Central memory CD8-positive, alpha-beta T cell (primary cell): Measurements from ENCODE around the gene PARP8.
A peak's percentile ranks its signal among the peaks of the same experiment; 100 is the strongest.
"Not testable (repeated sequence)": the region's sequence is repeated elsewhere in the genome, so short reads cannot be mapped to it uniquely, and the experiment has no call there.

Experiments used
- ATAC-seq: fragments of 150-1000 bp; cut with Tn5 transposase; replicated peaks from 2 replicates; pipeline ENCODE4 v1.10.0; 2022; ENCODE audit warnings: mild to moderate bottlenecking, moderate FRiP score, moderate number of reproducible peaks; ENCODE audit not compliant: poor library complexity, severe bottlenecking; ENCODE audit errors: extremely low read depth
- DNase-seq, 2 donors: peaks; one replicate each; pipeline ENCODE4 v3.0.0; 2021; ENCODE audit warnings: low spot score in 2 of 2
- H3K27ac Mint-ChIP-seq: one replicate; pipeline ENCODE4 v1.8.0; 2022; ENCODE audit warnings: low read depth, mild to moderate bottlenecking, moderate library complexity, mixed read lengths
- H3K27me3 Mint-ChIP-seq: one replicate; pipeline ENCODE4 v1.8.0; 2022; ENCODE audit warnings: mixed read lengths
- H3K36me3 Mint-ChIP-seq: one replicate; pipeline ENCODE4 v1.8.0; 2022; ENCODE audit warnings: mild to moderate bottlenecking, moderate library complexity, mixed read lengths; ENCODE audit not compliant: insufficient read depth
- H3K4me1 Mint-ChIP-seq: one replicate; pipeline ENCODE4 v1.8.0; 2022; ENCODE audit warnings: mixed read lengths
- H3K4me3 Mint-ChIP-seq: one replicate; pipeline ENCODE4 v1.8.0; 2022; ENCODE audit warnings: mild to moderate bottlenecking, moderate library complexity, mixed read lengths
- H3K9me3 Mint-ChIP-seq: one replicate; pipeline ENCODE4 v1.8.0; 2022; ENCODE audit warnings: mixed read lengths

PARP8 gene

GRCh38 chr5:50694027-50694590 lies 27.7 kb downstream of the PARP8 start:
- H3K27ac Mint-ChIP-seq = no peak overlapping the region
- no peaks in the 10 kb centered on the region for H3K9me3 Mint-ChIP-seq
- DNase-seq = no peak
- ATAC-seq = no peak
- H3K27me3 Mint-ChIP-seq = no peaks in the 10 kb centered on the region
- peak overlapping the region; percentile 14 for H3K4me3 Mint-ChIP-seq
- H3K36me3 Mint-ChIP-seq = peaks cover 9% of the 10 kb centered on the region
- H3K4me1 Mint-ChIP-seq = peaks cover 45% of the 10 kb centered on the region

GRCh38 chr5:50694626-50695025 lies 28.2 kb downstream of the PARP8 start:
- not testable (repeated sequence) for H3K9me3 Mint-ChIP-seq, DNase-seq, H3K27ac Mint-ChIP-seq, H3K27me3 Mint-ChIP-seq
- Mint-ChIP-seq H3K36me3 (peaks cover 11% of the 10 kb centered on the region), H3K4me1 (peaks cover 50% of the 10 kb centered on the region), H3K4me3 (peak overlapping the region; percentile 14)
- peak; percentile 17 for ATAC-seq

- Mint-ChIP-seq H3K27me3 (no peaks in the 10 kb centered on the region), H3K9me3 (peaks cover 3% of the 10 kb centered on the region), H3K27ac (peak overlapping the region; percentile 23), H3K36me3 (peaks cover 17% of the 10 kb centered on the region), H3K4me1 (peaks cover 73% of the 10 kb centered on the region), H3K4me3 (no peak overlapping the region)
- ATAC-seq (no peak), DNase-seq (no peak)
Measured at GRCh38 chr5:50697739-50698138, 31.3 kb downstream of the PARP8 start.

- no peaks in the 10 kb centered on the region for H3K27me3 Mint-ChIP-seq
- no peak for ATAC-seq
- no peak for DNase-seq
- no peak overlapping the region for H3K4me3 Mint-ChIP-seq
- H3K27ac Mint-ChIP-seq = no peak overlapping the region
- peaks cover 24% of the 10 kb centered on the region for H3K36me3 Mint-ChIP-seq
- peaks cover 4% of the 10 kb centered on the region for H3K9me3 Mint-ChIP-seq
- peaks cover 72% of the 10 kb centered on the region for H3K4me1 Mint-ChIP-seq
Measured at GRCh38 chr5:50699737-50700136, 33.3 kb downstream of the PARP8 start.

GRCh38 chr5:50700706-50701105 lies 34.3 kb downstream of the PARP8 start:
- Mint-ChIP-seq H3K36me3 (peaks cover 22% of the 10 kb centered on the region), H3K4me3 (peak overlapping the region; percentile 25), H3K27ac (peak overlapping the region; percentile 38), H3K9me3 (peaks cover 4% of the 10 kb centered on the region), H3K27me3 (no peaks in the 10 kb centered on the region), H3K4me1 (peaks cover 68% of the 10 kb centered on the region)
- DNase-seq (no peak), ATAC-seq (no peak)

GRCh38 chr5:50702615-50703366 lies 36.4 kb downstream of the PARP8 start:
- ATAC-seq = peak; percentile 70
- peak overlapping the region; percentile 60 for H3K4me3 Mint-ChIP-seq
- peaks cover 24% of the 10 kb centered on the region for H3K36me3 Mint-ChIP-seq

GRCh38 chr5:50703367-50703666 lies 36.9 kb downstream of the PARP8 start:
- Mint-ChIP-seq H3K4me1 (peaks cover 64% of the 10 kb centered on the region), H3K4me3 (no peak overlapping the region), H3K27me3 (no peaks in the 10 kb centered on the region), H3K9me3 (peaks cover 4% of the 10 kb centered on the region), H3K36me3 (peaks cover 23% of the 10 kb centered on the region), H3K27ac (peak overlapping the region; percentile 92)
- no peak for DNase-seq
- ATAC-seq = no peak

More at GRCh38 chr5:50702615-50703366, 36.4 kb downstream of the PARP8 start:
- H3K9me3 Mint-ChIP-seq = peaks cover 4% of the 10 kb centered on the region
- no peak for DNase-seq
- peak overlapping the region; percentile 92 for H3K27ac Mint-ChIP-seq
- H3K27me3 Mint-ChIP-seq = no peaks in the 10 kb centered on the region
- H3K4me1 Mint-ChIP-seq = peaks cover 64% of the 10 kb centered on the region

GRCh38 chr5:50704730-50705129 lies 38.3 kb downstream of the PARP8 start:
- Mint-ChIP-seq H3K27ac (peak overlapping the region; percentile 3), H3K9me3 (peaks cover 4% of the 10 kb centered on the region), H3K36me3 (peaks cover 19% of the 10 kb centered on the region), H3K27me3 (no peaks in the 10 kb centered on the region), H3K4me1 (peaks cover 64% of the 10 kb centered on the region), H3K4me3 (no peak overlapping the region)
- ATAC-seq = no peak
- no peak for DNase-seq

GRCh38 chr5:50709471-50709870 lies 43.0 kb downstream of the PARP8 start:
- DNase-seq (no peak), ATAC-seq (no peak)
- H3K4me3 Mint-ChIP-seq = peak overlapping the region; percentile 49
- peaks cover 65% of the 10 kb centered on the region for H3K4me1 Mint-ChIP-seq
- no peaks in the 10 kb centered on the region for H3K27me3 Mint-ChIP-seq
- H3K36me3 Mint-ChIP-seq = peaks cover 13% of the 10 kb centered on the region
- H3K27ac Mint-ChIP-seq = peak overlapping the region; percentile 94
- no peaks in the 10 kb centered on the region for H3K9me3 Mint-ChIP-seq

- Mint-ChIP-seq H3K9me3 (no peaks in the 10 kb centered on the region), H3K4me3 (peak overlapping the region; percentile 69), H3K27ac (peak overlapping the region; percentile 89), H3K4me1 (peaks cover 73% of the 10 kb centered on the region), H3K36me3 (peaks cover 13% of the 10 kb centered on the region), H3K27me3 (no peaks in the 10 kb centered on the region)
- ATAC-seq = peak; percentile 27
- no peak for DNase-seq
Measured at GRCh38 chr5:50710838-50711237, 44.4 kb downstream of the PARP8 start.

GRCh38 chr5:50711280-50711679 lies 44.8 kb downstream of the PARP8 start:
- ATAC-seq (peak; percentile 93), DNase-seq (peak; percentile 18 to 50)
- Mint-ChIP-seq H3K4me3 (peak overlapping the region; percentile 69), H3K4me1 (peaks cover 77% of the 10 kb centered on the region), H3K27me3 (no peaks in the 10 kb centered on the region), H3K9me3 (no peaks in the 10 kb centered on the region), H3K27ac (peak overlapping the region; percentile 89), H3K36me3 (peaks cover 13% of the 10 kb centered on the region)

GRCh38 chr5:50712479-50712878 lies 46.0 kb downstream of the PARP8 start:
- Mint-ChIP-seq H3K27me3 (no peaks in the 10 kb centered on the region), H3K4me3 (peak overlapping the region; percentile 1), H3K9me3 (no peaks in the 10 kb centered on the region), H3K4me1 (peaks cover 86% of the 10 kb centered on the region), H3K27ac (peak overlapping the region; percentile 78), H3K36me3 (peaks cover 12% of the 10 kb centered on the region)
- DNase-seq (no peak), ATAC-seq (no peak)

- H3K27ac Mint-ChIP-seq = peak overlapping the region; percentile 84
- H3K27me3 Mint-ChIP-seq = no peaks in the 10 kb centered on the region
- peaks cover 9% of the 10 kb centered on the region for H3K36me3 Mint-ChIP-seq
- DNase-seq (no peak), ATAC-seq (no peak)
- H3K9me3 Mint-ChIP-seq = no peaks in the 10 kb centered on the region
- H3K4me1 Mint-ChIP-seq = peaks cover 80% of the 10 kb centered on the region
- peak overlapping the region; percentile 57 for H3K4me3 Mint-ChIP-seq
Measured at GRCh38 chr5:50715001-50715400, 48.6 kb downstream of the PARP8 start.
